Epithelial cell of esophagus (primary cell): Measurements from ENCODE around the gene NRXN3.

Experiments
- DNase-seq: peaks from one replicate; pipeline ENCODE4 v3.0.0; 2010; ENCODE audit warnings: low read depth
- H3K4me3 ChIP-seq: 2 replicates; pipeline ENCODE4 v1.5.1; 2011; ENCODE audit warnings: mild to moderate bottlenecking, low read length, control low read depth
- TF ChIP-seq, protein P1 (sequence below): IDR thresholded peaks from 2 replicates; pipeline ENCODE4 v1.5.1; 2011; ENCODE audit warnings: low read depth, mild to moderate bottlenecking, low read length, control low read depth, inconsistent platforms; ENCODE audit not compliant: insufficient read depth; ENCODE audit errors: missing control alignments

Gene NRXN3

DNA sequence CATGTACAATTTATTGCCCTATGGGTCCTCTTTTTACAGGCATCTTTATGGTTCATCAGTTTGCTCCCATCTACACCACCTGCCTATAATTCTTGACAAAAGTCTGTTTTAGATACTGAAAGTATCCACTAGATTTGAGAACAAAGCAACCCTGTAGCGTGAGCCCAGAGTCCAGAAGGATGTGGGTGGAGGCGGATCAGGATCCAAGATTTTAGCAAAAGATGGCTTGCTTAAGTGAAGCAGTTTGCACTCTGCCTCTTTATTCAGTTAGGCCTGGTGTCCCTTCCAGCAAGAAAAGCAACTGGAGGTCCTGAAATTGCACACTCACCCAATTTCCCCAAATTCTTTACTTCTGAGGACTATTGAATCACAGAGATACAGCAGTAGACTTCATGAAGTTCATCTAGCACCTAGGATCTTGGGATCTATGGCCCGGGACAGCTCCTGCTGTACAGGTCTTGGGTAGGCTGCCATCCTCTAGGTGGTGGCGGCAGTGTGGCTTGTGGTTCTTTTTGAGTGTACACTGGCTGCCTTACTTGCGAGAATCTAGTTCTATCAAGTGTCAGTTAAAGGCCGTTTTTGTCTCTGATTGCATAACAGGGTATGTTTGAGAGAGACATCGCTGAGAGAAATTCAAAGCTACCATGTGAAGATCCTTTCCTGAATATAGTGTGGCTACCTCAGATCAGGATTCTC, 873.2 kb downstream of the NRXN3 start:
- TF ChIP-seq, protein P1, sequence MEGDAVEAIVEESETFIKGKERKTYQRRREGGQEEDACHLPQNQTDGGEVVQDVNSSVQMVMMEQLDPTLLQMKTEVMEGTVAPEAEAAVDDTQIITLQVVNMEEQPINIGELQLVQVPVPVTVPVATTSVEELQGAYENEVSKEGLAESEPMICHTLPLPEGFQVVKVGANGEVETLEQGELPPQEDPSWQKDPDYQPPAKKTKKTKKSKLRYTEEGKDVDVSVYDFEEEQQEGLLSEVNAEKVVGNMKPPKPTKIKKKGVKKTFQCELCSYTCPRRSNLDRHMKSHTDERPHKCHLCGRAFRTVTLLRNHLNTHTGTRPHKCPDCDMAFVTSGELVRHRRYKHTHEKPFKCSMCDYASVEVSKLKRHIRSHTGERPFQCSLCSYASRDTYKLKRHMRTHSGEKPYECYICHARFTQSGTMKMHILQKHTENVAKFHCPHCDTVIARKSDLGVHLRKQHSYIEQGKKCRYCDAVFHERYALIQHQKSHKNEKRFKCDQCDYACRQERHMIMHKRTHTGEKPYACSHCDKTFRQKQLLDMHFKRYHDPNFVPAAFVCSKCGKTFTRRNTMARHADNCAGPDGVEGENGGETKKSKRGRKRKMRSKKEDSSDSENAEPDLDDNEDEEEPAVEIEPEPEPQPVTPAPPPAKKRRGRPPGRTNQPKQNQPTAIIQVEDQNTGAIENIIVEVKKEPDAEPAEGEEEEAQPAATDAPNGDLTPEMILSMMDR, result no peak
- H3K4me3 ChIP-seq, result no peak overlapping the region
- DNase-seq, result no peak

DNA sequence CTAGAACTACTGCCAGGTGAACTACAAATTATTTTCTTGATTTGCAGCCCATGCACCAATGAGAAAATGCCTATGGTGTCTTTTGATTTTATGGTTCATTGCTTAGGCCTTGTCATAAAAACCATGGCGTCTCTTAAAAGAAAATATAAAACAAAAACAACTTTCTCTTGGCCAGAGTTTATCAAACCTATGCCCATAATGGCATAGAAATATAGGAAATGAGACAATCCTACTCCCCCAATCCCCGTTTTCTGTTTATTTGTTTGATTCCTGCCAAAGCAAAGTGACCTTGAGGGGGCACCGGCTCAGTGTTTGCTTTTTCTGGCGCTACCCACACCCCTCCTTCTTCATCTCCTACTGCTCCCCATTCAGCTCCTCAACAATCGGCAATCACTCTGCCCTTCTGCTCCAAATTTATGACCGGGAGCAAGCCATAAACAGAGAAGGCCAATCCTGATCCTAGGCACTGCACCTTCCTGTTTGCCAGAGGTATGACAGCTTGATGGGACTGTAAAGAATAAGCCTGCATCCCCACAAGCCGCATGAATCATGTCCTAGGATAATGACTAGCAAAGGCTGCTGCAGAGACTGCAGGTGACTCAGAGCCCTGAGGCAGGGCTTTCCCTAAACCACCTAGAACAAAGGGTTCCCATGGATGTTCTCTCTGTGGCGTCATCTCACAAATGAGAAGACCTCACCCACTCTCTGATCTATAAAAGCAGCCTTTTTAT, 874.9 kb downstream of the NRXN3 start:
- H3K4me3 ChIP-seq, result no peak overlapping the region
- TF ChIP-seq, protein P1, result no peak
- DNase-seq, result peak; percentile 100

DNA sequence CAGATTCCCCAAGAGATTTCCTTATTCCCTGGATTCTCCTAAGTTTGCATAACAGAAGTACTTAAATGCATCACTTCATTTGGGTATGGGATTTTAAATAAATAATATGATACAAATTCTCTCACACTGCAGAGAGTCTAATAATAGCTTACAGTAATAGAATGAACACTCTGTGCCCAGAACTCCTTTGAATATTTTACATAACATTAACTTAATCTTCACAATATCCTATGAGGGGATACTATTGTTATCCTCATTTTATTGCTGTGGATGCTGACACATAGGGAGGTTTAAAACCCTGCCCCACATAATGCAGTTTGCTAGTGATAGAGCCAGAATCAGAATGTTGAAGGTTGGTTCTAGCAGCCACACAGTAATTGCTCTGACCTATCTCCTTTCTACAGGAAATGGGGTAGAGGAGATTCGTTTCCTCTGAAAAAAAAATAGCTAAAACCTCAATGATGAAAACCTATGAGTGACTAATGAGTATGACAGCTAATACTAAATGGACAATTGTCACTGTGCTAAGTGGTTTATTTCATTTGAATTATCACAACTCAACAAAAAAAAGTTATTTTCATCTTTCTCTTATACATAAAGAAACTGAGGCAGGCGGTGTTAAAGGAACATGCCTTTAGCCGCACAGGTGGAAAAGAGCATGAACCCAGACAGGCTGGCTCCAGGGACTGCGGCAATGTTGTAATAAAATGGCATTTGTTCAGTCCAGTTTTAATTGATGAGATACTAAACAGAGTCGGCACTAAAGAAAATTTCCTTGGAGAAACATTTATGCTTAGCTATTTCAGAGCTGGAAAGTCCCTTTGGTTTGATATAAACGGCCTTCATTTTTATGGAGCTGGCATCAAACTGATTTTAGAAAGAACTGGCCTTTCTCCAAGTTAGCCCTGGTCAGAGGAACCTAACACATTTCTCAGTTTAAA, 880.9 kb downstream of the NRXN3 start:
- peak; percentile 24 for DNase-seq
- no peak overlapping the region for H3K4me3 ChIP-seq
- TF ChIP-seq, protein P1, result no peak

DNA sequence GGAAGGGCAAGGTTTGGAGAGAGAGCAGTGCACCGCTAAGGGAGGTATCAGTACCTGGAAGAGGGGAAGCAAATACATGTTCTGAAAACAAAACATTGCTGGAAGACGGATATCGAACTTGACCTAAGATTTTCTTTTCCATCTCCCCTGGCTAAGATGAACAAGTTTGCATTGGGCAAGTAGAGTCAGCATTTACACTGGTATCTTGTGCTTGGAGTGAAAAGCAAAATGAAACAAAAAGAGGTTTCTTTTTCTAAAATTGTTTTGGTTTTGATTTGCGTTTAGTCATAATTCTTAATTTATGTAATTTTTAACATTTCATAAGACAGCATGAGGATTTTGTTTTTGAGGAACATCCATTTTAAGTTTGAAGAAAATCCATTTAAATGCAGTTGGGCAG, 881.6 kb downstream of the NRXN3 start:
- TF ChIP-seq, protein P1, result no peak
- no peak overlapping the region for H3K4me3 ChIP-seq

DNA sequence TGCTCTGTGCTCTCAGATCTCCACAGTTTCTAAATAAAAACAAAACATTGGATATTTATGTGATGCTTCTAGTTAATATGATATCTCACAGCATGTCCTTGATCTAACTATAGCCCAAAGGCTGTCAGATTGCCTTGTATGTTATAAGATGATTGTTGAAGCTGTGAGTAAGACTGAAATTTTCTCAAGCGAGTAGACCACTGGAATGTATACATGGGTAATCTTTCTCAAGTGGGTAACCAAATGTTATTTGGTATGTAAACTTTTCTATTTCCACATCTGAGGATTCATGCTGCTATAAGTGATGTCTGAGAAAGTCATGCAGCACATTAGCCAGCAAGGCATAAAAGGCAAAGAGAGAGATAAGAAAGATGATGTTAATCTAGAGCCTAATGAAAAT, 886.7 kb downstream of the NRXN3 start:
- no peak for DNase-seq
- TF ChIP-seq, protein P1, result no peak

More for the DNA sequence above, 881.6 kb downstream of the NRXN3 start:
- no peak for DNase-seq

DNA sequence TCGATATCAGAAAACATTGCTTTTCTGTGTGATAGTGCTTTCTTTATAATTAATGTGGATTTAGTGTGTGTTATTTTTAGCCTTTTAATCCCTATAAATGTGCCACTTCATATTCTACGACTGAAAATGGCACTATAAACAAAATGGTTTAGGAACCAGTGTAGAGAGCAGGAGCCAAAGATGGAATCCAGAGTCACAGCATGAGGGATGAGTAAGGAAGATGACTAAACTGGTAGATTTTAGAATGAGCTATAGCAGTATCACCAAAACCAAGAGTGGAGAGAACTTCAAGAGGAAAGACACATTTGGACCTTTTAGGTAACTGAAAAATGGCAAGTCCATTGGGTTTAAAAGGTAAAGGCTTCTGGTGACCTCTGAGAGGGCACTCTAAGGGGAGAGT, 887.2 kb downstream of the NRXN3 start:
- TF ChIP-seq, protein P1, result no peak
- no peak overlapping the region for H3K4me3 ChIP-seq
- DNase-seq, result no peak

More for the DNA sequence above, 886.7 kb downstream of the NRXN3 start:
- no peak overlapping the region for H3K4me3 ChIP-seq
